Measurements from ENCODE around the gene WSCD1.

Gene WSCD1

GRCh38 chr17:6047966-6048365, 22.2 kb upstream of the WSCD1 start:
- peaks cover 24% of the 10 kb centered on the region for H3K27me3 Mint-ChIP-seq
- no peaks in the 10 kb centered on the region for H3K4me1 Mint-ChIP-seq
- ATAC-seq: no peak
- no peak overlapping the region for H3K27ac Mint-ChIP-seq
- no peak overlapping the region for H3K4me3 Mint-ChIP-seq
- DNase-seq: no peak
- no peaks in the 10 kb centered on the region for H3K9me3 Mint-ChIP-seq

- H3K27me3 Mint-ChIP-seq: peaks cover 28% of the 10 kb centered on the region
- H3K9me3 Mint-ChIP-seq: no peaks in the 10 kb centered on the region
- no peak overlapping the region for H3K27ac Mint-ChIP-seq
- no peaks in the 10 kb centered on the region for H3K4me1 Mint-ChIP-seq
- DNase-seq: no peak
- no peak for ATAC-seq
- no peak overlapping the region for H3K4me3 Mint-ChIP-seq
Observed at GRCh38 chr17:6048486-6048885, 21.7 kb upstream of the WSCD1 start.

- no peaks in the 10 kb centered on the region for H3K4me1 Mint-ChIP-seq
- no peak overlapping the region for H3K4me3 Mint-ChIP-seq
- no peak overlapping the region for H3K27ac Mint-ChIP-seq
Observed at GRCh38 chr17:6052926-6053325, 17.3 kb upstream of the WSCD1 start.

GRCh38 chr17:6054372-6054771, 15.8 kb upstream of the WSCD1 start:
- ATAC-seq (no peak), DNase-seq (no peak)
- Mint-ChIP-seq H3K9me3 (no peaks in the 10 kb centered on the region), H3K27me3 (peaks cover 49% of the 10 kb centered on the region), H3K27ac (no peak overlapping the region), H3K4me1 (no peaks in the 10 kb centered on the region), H3K4me3 (no peak overlapping the region)

More at GRCh38 chr17:6052926-6053325, 17.3 kb upstream of the WSCD1 start:
- peaks cover 48% of the 10 kb centered on the region for H3K27me3 Mint-ChIP-seq
- no peak for DNase-seq
- H3K9me3 Mint-ChIP-seq: no peaks in the 10 kb centered on the region
- no peak for ATAC-seq

DNA sequence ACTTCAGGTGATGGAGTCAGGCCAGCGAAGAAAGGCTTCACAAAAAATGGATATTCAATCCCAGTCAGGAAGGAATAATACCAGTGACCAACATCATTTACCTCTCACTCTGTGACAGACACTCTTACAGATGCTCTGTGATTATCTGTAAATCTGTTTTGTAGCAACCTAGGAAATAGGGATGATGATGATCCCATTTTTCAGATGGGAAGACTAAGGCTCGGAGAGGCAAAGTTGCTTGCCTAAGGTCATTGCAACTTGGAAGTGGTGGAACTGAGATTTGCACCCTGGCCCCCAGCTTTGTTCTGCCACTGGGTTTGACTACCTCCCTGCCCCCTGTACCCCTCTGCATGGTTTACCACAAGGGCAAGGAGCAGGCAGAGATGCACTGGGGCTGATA, 14.1 kb upstream of the WSCD1 start:
- Mint-ChIP-seq H3K27ac (no peak overlapping the region), H3K4me1 (no peaks in the 10 kb centered on the region), H3K4me3 (no peak overlapping the region), H3K27me3 (peaks cover 55% of the 10 kb centered on the region), H3K9me3 (no peaks in the 10 kb centered on the region)
- DNase-seq: no peak
- ATAC-seq: no peak

DNA sequence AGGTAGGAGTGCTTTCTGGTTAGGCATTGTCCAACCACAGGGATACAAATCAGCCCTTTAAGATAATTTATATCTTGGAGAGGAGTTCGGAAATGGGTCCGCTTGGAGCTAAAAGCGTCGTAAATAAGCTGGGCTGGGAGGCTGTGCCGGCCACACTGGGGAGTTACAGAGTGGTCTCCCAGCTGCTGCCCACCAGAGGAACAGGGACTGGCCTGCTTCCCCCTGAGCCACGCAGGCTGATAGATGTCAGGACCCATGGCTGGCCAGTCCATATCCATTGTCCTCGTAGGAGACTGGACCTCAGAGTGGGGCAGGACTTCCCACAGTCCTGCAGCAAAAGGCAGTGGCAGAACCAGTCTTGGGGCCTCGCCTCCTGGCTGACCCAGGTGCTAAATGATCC, 12.6 kb upstream of the WSCD1 start:
- Mint-ChIP-seq H3K9me3 (no peaks in the 10 kb centered on the region), H3K4me1 (no peaks in the 10 kb centered on the region)

DNA sequence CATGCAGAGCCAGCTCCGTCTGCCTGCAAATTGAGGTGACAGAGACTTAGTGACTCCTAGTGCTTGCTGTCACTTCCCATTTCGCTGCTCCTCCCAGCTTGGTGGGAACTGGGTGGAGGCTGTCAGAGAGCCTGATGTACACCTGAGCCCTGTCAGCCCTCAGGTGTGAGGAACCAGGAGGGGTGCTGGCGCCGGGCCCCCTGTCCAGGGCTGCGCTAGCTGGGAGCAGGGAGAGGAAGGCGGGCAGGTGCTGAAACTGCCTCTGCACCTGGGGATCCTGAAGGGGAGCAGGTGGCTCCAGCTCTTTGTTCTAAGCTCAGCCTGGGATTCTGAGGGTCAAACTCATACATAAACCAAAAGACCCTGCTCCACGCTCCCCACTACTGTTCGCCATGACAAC, 10.8 kb upstream of the WSCD1 start:
- Mint-ChIP-seq H3K27ac (no peak overlapping the region), H3K9me3 (no peaks in the 10 kb centered on the region), H3K27me3 (peaks cover 64% of the 10 kb centered on the region), H3K4me1 (no peaks in the 10 kb centered on the region), H3K4me3 (no peak overlapping the region)
- ATAC-seq: no peak
- DNase-seq: no peak

More for the DNA sequence above, 12.6 kb upstream of the WSCD1 start:
- H3K27me3 Mint-ChIP-seq: peaks cover 56% of the 10 kb centered on the region
- DNase-seq (no peak), ATAC-seq (no peak)
- no peak overlapping the region for H3K4me3 Mint-ChIP-seq
- no peak overlapping the region for H3K27ac Mint-ChIP-seq

- no peaks in the 10 kb centered on the region for H3K4me1 Mint-ChIP-seq
- DNase-seq (no peak), ATAC-seq (no peak)
- H3K4me3 Mint-ChIP-seq: no peak overlapping the region
- no peak overlapping the region for H3K27ac Mint-ChIP-seq
- peaks cover 59% of the 10 kb centered on the region for H3K27me3 Mint-ChIP-seq
- H3K9me3 Mint-ChIP-seq: no peaks in the 10 kb centered on the region
Observed at GRCh38 chr17:6061290-6061689, 8.9 kb upstream of the WSCD1 start.

- DNase-seq (no peak), ATAC-seq (no peak)
- Mint-ChIP-seq H3K4me3 (no peak overlapping the region), H3K9me3 (no peaks in the 10 kb centered on the region), H3K4me1 (peaks cover 11% of the 10 kb centered on the region), H3K27ac (no peak overlapping the region), H3K27me3 (peaks cover 78% of the 10 kb centered on the region)
Observed at GRCh38 chr17:6064868-6065267, 5.3 kb upstream of the WSCD1 start.

DNA sequence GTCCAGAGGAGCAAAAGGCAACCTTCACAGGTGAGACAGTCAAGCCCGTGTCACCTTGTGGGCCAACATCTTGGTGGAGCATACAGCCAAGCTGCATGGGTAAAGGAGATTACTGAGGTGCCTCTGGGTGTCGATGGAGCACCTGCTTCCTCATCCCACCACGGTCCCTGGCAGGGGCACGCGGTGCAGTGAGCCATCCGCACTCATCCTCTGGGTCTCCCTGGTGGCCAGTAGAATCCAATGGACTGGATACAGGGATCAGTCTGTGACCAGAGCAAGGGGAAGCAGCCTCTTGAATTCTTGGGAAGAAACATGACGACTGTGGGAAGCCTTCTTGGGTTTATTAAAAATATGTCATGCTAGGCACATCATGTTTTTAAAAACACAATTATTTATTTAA, 4.8 kb upstream of the WSCD1 start:
- H3K4me1 Mint-ChIP-seq: peaks cover 13% of the 10 kb centered on the region
- DNase-seq: no peak
- H3K27ac Mint-ChIP-seq: no peak overlapping the region
- peaks cover 78% of the 10 kb centered on the region for H3K27me3 Mint-ChIP-seq
- ATAC-seq: no peak
- no peaks in the 10 kb centered on the region for H3K9me3 Mint-ChIP-seq
- no peak overlapping the region for H3K4me3 Mint-ChIP-seq

GRCh38 chr17:6066183-6066948, 3.8 kb upstream of the WSCD1 start:
- no peak for DNase-seq

GRCh38 chr17:6067060-6067459, 3.1 kb upstream of the WSCD1 start:
- ATAC-seq (no peak), DNase-seq (no peak)
- peaks cover 85% of the 10 kb centered on the region for H3K27me3 Mint-ChIP-seq

More at GRCh38 chr17:6066183-6066948, 3.8 kb upstream of the WSCD1 start:
- H3K9me3 Mint-ChIP-seq: no peaks in the 10 kb centered on the region
- no peak for ATAC-seq
- peaks cover 13% of the 10 kb centered on the region for H3K4me1 Mint-ChIP-seq
- H3K27ac Mint-ChIP-seq: no peak overlapping the region
- peaks cover 80% of the 10 kb centered on the region for H3K27me3 Mint-ChIP-seq
- H3K4me3 Mint-ChIP-seq: no peak overlapping the region

DNA sequence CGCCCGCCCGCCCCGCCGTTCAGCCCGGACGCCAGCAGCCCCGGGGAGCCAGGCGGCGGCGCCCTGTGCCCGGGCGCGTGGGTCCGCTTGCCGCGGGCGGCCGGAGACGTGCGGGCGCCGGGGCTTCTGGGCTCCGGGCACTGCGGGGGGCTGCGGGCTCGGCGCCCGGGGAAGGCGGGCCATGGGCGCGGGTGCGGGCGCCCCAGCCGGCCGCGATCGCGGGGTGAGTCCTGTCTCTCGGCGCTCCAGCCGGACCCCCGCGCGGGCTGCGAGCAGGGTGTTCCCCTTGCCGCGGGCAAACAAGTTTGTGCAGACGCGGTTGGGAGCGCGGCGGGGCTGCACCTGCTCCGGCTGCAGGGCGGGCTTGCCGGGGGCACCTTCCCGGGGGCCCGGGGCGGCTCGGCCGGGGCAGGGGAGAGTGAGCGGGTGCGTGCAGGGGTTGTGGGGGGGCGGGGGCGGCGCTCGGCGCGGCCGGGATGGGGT, 292 bp downstream of the WSCD1 start:
- Mint-ChIP-seq H3K27me3 (peaks cover 85% of the 10 kb centered on the region), H3K4me3 (no peak overlapping the region), H3K4me1 (peaks cover 13% of the 10 kb centered on the region), H3K9me3 (no peaks in the 10 kb centered on the region), H3K27ac (no peak overlapping the region)
- no peak for DNase-seq
- ATAC-seq: peak; percentile 37

More at GRCh38 chr17:6067060-6067459, 3.1 kb upstream of the WSCD1 start:
- Mint-ChIP-seq H3K4me1 (peaks cover 13% of the 10 kb centered on the region), H3K9me3 (no peaks in the 10 kb centered on the region), H3K4me3 (no peak overlapping the region), H3K27ac (no peak overlapping the region)

GRCh38 chr17:6070913-6071511, 833 bp downstream of the WSCD1 start:
- peak overlapping the region; percentile 11 to 16 for H3K4me3 Mint-ChIP-seq
- H3K27me3 Mint-ChIP-seq: peaks cover 84% of the 10 kb centered on the region
- H3K4me1 Mint-ChIP-seq: peaks cover 13% of the 10 kb centered on the region
- DNase-seq (no peak), ATAC-seq (peak; percentile 10)
- H3K27ac Mint-ChIP-seq: no peak overlapping the region
- H3K9me3 Mint-ChIP-seq: no peaks in the 10 kb centered on the region

GRCh38 chr17:6071528-6072065, 1.4 kb downstream of the WSCD1 start:
- Mint-ChIP-seq H3K4me3 (no peak overlapping the region), H3K27ac (no peak overlapping the region), H3K27me3 (peaks cover 78% of the 10 kb centered on the region), H3K9me3 (no peaks in the 10 kb centered on the region), H3K4me1 (peaks cover 13% of the 10 kb centered on the region)
- ATAC-seq: no peak
- no peak for DNase-seq

DNA sequence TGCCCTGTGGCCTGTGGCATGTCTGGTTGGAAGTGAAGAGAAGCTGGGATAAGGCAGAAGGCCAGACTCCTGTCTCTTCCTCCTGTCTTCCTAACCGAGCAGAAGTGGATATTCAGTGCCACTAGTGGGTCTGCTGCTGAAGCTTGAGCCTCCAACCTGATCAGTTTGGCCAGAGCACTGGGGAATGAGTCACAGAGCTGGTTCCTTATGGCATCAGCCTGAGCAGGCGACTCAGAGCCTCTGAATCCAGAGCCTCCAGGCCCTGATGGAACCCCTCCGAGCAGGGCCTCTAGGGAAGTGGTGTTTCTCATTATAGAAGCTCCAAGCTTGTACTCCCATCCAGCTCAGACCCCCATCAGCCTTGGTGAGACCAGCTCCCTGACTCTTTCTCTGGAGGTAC, 2.0 kb downstream of the WSCD1 start:
- DNase-seq: no peak
- ATAC-seq: no peak
- H3K9me3 Mint-ChIP-seq: no peaks in the 10 kb centered on the region
- H3K27ac Mint-ChIP-seq: no peak overlapping the region
- peaks cover 13% of the 10 kb centered on the region for H3K4me1 Mint-ChIP-seq
- no peak overlapping the region for H3K4me3 Mint-ChIP-seq
- peaks cover 73% of the 10 kb centered on the region for H3K27me3 Mint-ChIP-seq
